ENCODE measurements around the gene HIPK4.
"Not testable (repeated sequence)": the region's sequence is repeated elsewhere in the genome, so short reads cannot be mapped to it uniquely, and the experiment has no call there.

The HIPK4 gene

DNA sequence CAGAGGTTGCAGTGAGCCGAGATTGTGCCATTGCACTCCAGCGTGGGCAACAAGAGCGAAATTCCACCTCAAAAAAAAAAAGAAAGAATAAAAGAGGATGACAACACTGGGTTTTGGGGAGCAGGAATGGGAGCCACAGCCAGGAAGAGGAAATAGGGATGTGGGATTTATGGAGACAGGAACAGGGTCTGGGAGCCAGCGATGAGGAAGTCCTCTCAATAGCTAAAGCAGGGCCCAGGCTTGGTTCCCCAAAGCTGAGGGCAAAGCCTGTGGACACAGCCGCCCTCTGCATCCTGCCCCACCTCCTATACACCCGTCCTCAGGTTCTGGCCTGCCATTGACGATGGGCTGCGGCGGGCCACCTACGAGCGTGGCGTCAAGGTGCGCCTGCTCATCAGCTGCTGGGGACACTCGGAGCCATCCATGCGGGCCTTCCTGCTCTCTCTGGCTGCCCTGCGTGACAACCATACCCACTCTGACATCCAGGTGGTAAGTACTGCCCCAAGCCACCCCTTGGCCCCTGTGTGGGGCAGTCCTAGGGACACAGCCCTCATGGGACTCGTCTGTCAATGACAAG lies 13.6 kb downstream of the HIPK4 start:
- TF ChIP-seq, protein P1, sequence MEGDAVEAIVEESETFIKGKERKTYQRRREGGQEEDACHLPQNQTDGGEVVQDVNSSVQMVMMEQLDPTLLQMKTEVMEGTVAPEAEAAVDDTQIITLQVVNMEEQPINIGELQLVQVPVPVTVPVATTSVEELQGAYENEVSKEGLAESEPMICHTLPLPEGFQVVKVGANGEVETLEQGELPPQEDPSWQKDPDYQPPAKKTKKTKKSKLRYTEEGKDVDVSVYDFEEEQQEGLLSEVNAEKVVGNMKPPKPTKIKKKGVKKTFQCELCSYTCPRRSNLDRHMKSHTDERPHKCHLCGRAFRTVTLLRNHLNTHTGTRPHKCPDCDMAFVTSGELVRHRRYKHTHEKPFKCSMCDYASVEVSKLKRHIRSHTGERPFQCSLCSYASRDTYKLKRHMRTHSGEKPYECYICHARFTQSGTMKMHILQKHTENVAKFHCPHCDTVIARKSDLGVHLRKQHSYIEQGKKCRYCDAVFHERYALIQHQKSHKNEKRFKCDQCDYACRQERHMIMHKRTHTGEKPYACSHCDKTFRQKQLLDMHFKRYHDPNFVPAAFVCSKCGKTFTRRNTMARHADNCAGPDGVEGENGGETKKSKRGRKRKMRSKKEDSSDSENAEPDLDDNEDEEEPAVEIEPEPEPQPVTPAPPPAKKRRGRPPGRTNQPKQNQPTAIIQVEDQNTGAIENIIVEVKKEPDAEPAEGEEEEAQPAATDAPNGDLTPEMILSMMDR (IDR thresholded peaks at IDR 0.05) = no peak
- Histone ChIP-seq H3K4me3 (ENCODE audit: low read depth in 1 of 2, low read length in 1 of 2) (no peak overlapping the region), H3K27ac (no peak overlapping the region), H3K9me3 (no peaks in the 10 kb centered on the region), H3K4me1 (ENCODE audit: control insufficient read depth in 1 of 2, insufficient read depth in 1 of 2, low read depth in 1 of 2, low read length in 1 of 2) (no peaks in the 10 kb centered on the region), H3K36me3 (peaks cover 46% of the 10 kb centered on the region), H3K27me3 (no peaks in the 10 kb centered on the region)

DNA sequence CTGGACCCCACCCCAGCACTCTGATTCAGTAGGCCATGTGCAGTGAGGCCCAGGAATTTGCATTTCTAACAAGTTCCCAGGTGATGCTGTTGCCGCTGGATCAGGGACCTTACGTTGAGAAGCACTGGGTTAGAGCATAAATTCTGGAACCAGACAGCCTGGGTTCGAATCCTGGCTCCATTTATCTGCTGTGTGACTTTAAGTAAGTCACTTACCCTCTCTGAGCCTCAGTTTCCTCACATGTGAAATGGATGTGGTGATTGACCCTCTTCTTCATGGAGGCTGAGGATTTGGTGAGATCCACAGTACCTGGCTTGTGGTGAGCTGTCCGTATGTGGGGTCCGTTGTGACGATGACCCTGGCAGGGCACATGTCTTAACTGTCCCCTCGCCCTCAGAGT lies 15.9 kb downstream of the HIPK4 start:
- Histone ChIP-seq H3K27me3 (no peaks in the 10 kb centered on the region), H3K27ac (no peak overlapping the region), H3K4me3 (ENCODE audit: low read depth in 1 of 2, low read length in 1 of 2) (no peak overlapping the region), H3K9me3 (no peaks in the 10 kb centered on the region), H3K4me1 (ENCODE audit: control insufficient read depth in 1 of 2, insufficient read depth in 1 of 2, low read depth in 1 of 2, low read length in 1 of 2) (peaks cover 3% of the 10 kb centered on the region in 2 experiments), H3K36me3 (peaks cover 54% of the 10 kb centered on the region)
- TF ChIP-seq, protein P1 (IDR thresholded peaks at IDR 0.05) = no peak

DNA sequence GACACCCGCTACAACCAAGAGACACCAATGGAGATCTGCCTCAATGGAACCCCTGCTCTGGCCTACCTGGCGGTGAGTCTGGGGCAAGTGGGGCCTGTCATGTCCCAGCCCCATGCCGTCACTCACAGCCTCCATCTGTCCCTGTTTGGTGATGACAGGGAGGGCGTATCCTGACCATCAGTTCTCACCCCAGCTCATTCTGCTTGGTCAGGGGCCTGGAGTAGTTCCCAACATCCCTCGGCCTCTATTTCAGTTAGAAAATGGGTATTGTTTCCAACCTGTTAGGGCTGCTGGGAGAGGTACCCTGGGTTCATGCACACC lies 18.2 kb downstream of the HIPK4 start:
- H3K36me3 ChIP-seq = peaks cover 45% of the 10 kb centered on the region
- no peak overlapping the region for H3K27ac ChIP-seq
- peaks cover 3% of the 10 kb centered on the region in 2 experiments for H3K4me1 ChIP-seq (ENCODE audit: control insufficient read depth in 1 of 2, insufficient read depth in 1 of 2, low read depth in 1 of 2, low read length in 1 of 2)
- H3K4me3 ChIP-seq (ENCODE audit: low read depth in 1 of 2, low read length in 1 of 2) = no peak overlapping the region
- no peaks in the 10 kb centered on the region for H3K27me3 ChIP-seq
- TF ChIP-seq, protein P1 (IDR thresholded peaks at IDR 0.05) = no peak
- H3K9me3 ChIP-seq = no peaks in the 10 kb centered on the region

DNA sequence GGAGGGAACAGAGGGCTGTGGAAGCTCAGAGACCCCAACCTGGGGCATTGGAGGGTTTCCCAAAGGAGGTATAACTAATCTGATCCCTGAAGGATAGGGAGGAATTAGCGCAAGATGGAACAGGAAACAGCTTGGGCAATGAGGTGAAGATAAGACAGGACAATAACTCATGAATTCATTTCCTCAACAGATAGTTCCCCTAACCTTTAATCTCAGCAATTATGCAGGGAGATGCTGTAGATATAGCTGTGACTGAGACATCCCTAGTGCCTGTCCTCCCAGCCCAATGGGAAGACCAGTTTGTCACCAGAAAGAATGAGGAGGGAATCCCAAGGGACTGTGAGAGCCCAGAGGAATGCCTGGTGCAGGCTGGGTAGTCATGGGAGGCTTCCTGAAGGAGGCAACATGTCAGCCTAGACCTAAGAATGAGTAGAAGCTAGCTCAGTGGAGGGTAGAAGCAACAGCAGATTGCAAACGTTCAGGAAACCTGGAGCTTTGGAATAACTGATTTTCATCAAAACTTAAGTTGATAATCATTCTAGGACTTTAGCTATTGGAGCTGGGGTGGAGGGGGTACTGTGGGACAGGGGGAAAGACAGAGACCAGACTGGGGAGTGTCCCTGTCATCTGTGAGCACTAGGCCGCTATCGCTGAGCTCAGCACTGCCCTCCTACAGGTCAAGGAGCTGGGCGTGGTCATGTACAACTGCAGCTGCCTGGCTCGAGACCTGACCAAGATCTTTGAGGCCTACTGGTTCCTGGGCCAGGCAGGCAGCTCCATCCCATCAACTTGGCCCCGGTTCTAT lies 18.8 kb downstream of the HIPK4 start:
- Histone ChIP-seq H3K9me3 (no peaks in the 10 kb centered on the region), H3K27me3 (no peaks in the 10 kb centered on the region), H3K4me3 (ENCODE audit: low read depth in 1 of 2, low read length in 1 of 2) (no peak overlapping the region), H3K4me1 (ENCODE audit: control insufficient read depth in 1 of 2, insufficient read depth in 1 of 2, low read depth in 1 of 2, low read length in 1 of 2) (peaks cover 3 to 4% of the 10 kb centered on the region in 2 experiments), H3K27ac (no peak overlapping the region), H3K36me3 (peaks cover 46% of the 10 kb centered on the region)
- TF ChIP-seq, protein P1 (IDR thresholded peaks at IDR 0.05) = no peak

DNA sequence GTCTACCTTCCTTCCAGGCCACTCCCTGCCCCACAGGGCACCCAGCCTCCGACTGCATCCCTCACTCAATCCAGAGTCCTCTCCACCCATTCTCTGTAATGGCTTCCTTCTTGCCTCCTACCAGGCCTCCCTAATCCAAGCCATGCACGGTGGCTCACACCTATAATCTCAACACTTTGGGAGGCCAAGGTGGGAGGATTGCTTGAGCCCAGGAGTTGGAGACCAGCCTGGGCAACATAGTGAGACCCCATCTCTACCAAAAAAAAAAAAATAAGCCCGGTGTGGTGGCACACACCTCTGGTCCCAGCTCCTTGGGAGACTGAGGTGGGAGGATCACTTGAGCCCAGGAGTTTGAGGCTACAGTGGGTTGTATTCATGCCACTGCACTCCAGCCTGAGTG lies 19.7 kb downstream of the HIPK4 start:
- Histone ChIP-seq H3K36me3 (peaks cover 46% of the 10 kb centered on the region), H3K4me1 (ENCODE audit: control insufficient read depth in 1 of 2, insufficient read depth in 1 of 2, low read depth in 1 of 2, low read length in 1 of 2) (peaks cover 10 to 13% of the 10 kb centered on the region in 2 experiments)
- H3K9me3 ChIP-seq; H3K27ac ChIP-seq; H3K27me3 ChIP-seq; H3K4me3 ChIP-seq (ENCODE audit: low read depth in 1 of 2, low read length in 1 of 2): not testable (repeated sequence)

DNA sequence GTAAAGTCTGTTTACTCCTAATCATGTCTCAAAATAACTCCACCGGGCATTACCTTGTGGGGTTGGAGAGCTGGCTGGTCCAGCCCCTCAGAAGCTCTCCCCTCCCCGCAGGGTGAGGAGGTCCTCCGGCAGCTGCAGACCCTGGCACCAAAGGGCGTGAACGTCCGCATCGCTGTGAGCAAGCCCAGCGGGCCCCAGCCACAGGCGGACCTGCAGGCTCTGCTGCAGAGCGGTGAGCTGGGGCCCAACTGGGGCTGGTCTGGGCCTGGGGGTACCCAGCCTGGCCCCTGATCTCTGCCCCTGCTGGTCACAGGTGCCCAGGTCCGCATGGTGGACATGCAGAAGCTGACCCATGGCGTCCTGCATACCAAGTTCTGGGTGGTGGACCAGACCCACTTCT lies 20.2 kb downstream of the HIPK4 start:
- Histone ChIP-seq H3K27me3 (no peaks in the 10 kb centered on the region), H3K9me3 (no peaks in the 10 kb centered on the region), H3K4me3 (ENCODE audit: low read depth in 1 of 2, low read length in 1 of 2) (no peak overlapping the region), H3K4me1 (ENCODE audit: control insufficient read depth in 1 of 2, insufficient read depth in 1 of 2, low read depth in 1 of 2, low read length in 1 of 2) (peaks cover 13 to 17% of the 10 kb centered on the region in 2 experiments), H3K36me3 (peaks cover 45% of the 10 kb centered on the region), H3K27ac (no peak overlapping the region)
- TF ChIP-seq, protein P1 (IDR thresholded peaks at IDR 0.05) = no peak

All from neutrophil (primary cell).